ENCODE measurements around the gene BTNL3.

The BTNL3 gene

DNA sequence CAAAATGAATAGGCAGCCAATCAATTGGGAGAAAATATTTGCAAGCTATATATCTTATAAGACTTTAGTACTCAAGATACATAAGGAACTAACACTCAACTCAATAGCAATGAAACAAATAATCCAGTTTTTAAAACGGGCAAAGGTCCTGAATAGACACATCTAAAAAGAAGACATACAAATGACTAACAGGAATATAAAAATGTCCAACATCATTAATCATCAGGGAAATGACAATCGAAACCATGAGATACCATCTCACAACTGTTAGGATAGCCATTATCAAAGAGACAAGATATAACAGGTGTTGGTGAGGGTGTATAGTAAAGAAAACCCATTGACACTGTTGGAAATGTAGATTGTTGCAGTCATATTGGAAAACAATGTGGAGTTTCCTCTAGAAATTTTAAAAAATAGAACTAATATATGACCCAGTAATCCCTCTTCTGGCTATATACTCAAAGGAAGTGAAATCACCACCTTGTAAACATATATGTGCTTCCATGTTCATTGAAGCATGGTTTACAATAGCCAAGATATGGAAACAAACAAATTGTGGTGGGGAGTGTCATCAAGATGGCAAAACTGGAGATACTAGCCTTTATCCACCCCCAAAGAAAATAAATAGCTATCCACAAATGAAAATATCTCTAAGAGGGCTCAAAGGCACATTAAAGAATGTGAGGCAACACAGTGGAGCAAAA is 13.9 kb upstream of the BTNL3 start:
- TF ChIP-seq, protein P1, sequence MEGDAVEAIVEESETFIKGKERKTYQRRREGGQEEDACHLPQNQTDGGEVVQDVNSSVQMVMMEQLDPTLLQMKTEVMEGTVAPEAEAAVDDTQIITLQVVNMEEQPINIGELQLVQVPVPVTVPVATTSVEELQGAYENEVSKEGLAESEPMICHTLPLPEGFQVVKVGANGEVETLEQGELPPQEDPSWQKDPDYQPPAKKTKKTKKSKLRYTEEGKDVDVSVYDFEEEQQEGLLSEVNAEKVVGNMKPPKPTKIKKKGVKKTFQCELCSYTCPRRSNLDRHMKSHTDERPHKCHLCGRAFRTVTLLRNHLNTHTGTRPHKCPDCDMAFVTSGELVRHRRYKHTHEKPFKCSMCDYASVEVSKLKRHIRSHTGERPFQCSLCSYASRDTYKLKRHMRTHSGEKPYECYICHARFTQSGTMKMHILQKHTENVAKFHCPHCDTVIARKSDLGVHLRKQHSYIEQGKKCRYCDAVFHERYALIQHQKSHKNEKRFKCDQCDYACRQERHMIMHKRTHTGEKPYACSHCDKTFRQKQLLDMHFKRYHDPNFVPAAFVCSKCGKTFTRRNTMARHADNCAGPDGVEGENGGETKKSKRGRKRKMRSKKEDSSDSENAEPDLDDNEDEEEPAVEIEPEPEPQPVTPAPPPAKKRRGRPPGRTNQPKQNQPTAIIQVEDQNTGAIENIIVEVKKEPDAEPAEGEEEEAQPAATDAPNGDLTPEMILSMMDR (IDR thresholded peaks at IDR 0.05; ENCODE audit: low read depth, low read length, missing control alignments): no peak
- DNase-seq (ENCODE audit: low read depth): no peak
- no peak overlapping the region for H3K4me3 ChIP-seq (ENCODE audit: low read depth, low read length)

DNA sequence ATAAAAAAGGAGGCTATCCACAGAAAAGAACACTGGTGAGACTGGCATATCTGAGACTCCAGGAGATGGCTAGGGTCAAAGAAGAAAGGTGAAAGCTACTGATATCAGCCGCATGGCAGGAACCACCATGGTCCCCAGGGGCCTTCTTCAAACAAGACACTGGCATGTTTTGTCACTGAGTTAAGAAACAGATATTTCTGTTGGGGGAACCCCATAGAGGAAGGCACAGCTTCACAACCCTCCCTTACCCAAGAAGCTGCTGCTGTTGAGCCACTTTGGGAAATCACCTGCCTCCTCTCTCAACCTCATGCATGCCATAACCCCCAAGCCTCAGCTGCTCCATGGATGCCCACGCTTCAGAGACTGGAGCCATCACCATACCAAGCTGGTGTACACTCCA is 13.3 kb upstream of the BTNL3 start:
- H3K4me3 ChIP-seq (ENCODE audit: low read depth, low read length): no peak overlapping the region
- TF ChIP-seq, protein P1 (IDR thresholded peaks at IDR 0.05; ENCODE audit: low read depth, low read length, missing control alignments): no peak
- DNase-seq (ENCODE audit: low read depth): no peak

DNA sequence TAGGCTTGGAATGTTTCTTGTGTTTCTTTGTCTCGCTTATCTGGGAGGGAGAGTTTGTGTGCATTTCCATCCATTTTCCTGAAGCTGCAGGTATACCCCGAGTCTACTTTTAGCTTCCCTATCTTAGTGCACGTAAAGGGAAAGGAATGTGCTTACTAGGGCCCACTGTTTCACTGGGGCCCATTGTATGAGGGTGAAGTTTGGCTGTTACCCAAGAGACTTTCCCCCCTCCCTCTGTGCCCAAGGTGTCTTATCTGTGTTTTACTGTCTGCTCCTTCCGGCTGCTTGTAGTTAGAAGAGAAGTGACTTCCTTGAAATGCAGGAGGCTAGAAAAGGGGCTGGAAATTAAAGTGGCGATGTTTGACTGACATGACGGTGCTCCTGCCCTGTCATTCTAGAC is 12.1 kb upstream of the BTNL3 start:
- H3K4me3 ChIP-seq (ENCODE audit: low read depth, low read length): no peak overlapping the region
- DNase-seq (ENCODE audit: low read depth): no peak
- TF ChIP-seq, protein P1 (IDR thresholded peaks at IDR 0.05; ENCODE audit: low read depth, low read length, missing control alignments): no peak

DNA sequence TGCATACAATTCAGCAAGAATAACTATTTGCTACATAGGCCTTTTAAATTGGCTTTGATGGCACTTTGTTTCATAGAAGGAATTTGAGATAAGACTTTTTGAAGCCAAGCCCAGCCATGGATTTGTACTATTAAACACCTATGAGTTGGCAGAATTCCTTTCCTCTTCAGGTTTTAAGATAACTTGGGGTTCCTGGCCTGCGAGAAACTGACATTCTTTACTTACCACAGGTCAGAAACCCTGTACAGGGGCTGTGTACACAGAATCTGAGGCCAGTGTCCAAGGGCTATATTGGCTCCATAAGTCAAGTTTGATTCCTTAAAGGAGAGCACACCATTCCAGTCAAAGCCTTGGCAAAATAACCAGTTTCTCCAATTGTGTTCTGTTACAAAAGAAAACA is 10.8 kb upstream of the BTNL3 start:
- TF ChIP-seq, protein P1 (IDR thresholded peaks at IDR 0.05; ENCODE audit: low read depth, low read length, missing control alignments): no peak
- no peak overlapping the region for H3K4me3 ChIP-seq (ENCODE audit: low read depth, low read length)
- DNase-seq (ENCODE audit: low read depth): no peak

DNA sequence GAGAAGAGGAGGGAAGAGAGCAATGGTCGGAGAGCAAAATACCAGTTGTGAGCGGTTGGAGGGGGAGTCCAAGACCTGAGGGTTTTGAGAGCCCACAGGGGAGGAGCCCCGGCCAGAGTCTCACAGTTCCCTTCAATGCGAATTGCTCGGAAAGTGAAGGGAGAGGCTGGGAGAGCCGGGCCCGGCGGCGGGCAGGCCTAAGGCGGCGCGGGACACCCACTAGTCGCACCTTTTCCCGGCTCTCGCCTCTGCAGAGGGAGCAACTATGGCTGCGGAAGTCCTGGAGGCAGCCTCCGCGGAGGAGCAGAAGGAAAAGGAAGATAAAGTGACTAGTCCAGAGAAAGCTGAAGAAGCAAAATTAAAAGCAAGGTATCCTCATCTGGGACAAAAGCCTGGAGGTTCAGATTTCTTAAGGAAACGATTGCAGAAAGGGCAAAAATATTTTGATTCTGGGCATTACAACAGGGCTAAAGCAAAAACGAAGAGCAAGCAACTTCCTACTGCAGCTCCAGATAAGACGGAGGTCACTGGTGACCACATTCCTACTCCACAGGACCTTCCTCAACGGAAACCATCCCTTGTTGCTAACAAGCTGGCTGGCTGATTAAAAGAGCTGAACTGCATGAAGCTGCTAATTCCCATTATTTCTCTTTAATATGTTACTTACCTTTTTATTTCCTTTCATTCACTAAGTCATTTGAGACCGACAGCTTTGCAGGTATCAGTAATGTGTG is 6.5 kb upstream of the BTNL3 start:
- no peak for DNase-seq (ENCODE audit: low read depth)
- no peak overlapping the region for H3K4me3 ChIP-seq (ENCODE audit: low read depth, low read length)
- TF ChIP-seq, protein P1 (IDR thresholded peaks at IDR 0.05; ENCODE audit: low read depth, low read length, missing control alignments): no peak

DNA sequence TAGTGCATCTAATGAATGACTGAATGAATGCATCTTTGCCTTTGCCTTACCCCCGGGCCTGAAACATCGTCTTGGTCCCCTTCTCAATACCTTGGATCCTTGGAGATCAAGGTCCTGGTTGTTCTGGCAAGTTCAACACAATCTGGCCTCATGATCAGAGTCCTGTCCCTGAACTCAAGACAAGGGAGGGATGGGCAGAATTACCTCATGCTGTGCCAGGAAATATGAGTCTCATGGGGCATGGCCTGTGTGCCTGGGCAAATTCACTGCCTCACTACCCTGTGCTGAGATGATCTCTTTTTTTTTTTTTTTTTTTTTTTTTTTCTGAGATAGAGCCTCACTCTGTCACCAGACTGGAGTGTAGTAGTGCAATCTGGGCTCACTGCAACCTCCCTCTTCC is 630 bp upstream of the BTNL3 start:
- TF ChIP-seq, protein P1 (IDR thresholded peaks at IDR 0.05; ENCODE audit: low read depth, low read length, missing control alignments): no peak
- DNase-seq (ENCODE audit: low read depth): no peak
- H3K4me3 ChIP-seq (ENCODE audit: low read depth, low read length): no peak overlapping the region

Data from GM12864 (cell line).